Endothelial cell of umbilical vein (primary cell): ENCODE data around the gene THSD4. TPM values are rescaled to one million over a fixed set of nuclear protein-coding genes. Genes with fewer than 3 reads are reported as not detected.

Experiments used
- BruUV-seq: library from RNA; stranded (reverse); fragments of 400-500 nt; replicated peaks from 2 replicates; lab custom pipeline; 2021; lab: Mats Ljungman, UMichigan
- CTCF ChIA-PET: fragments of 300-600, 350-600 bp; sonication (Branson Sonifier 250); formaldehyde crosslinking; loops from one replicate; lab custom pipeline; 2021; ENCODE audit warnings: antibody characterized with exemption, inconsistent platforms; lab: Charles Lee
- POLR2A ChIA-PET: fragments of 300-600, 350-600 bp; sonication (Branson Sonifier 250); formaldehyde crosslinking; loops from one replicate; lab custom pipeline; 2021; ENCODE audit warnings: antibody characterized with exemption, inconsistent platforms; lab: Charles Lee
- DNase-seq: peaks from one replicate; pipeline ENCODE4 v3.0.0-alpha.2; 2011; ENCODE audit warnings: low read depth, low spot score
- FAIRE-seq: peaks from 2 replicates; lab custom pipeline; 2011; peaks lifted over from hg19 to GRCh38; lab: Jason Lieb, UNC
- H2AFZ ChIP-seq: 2 replicates; pipeline ENCODE4 v1.6.0; 2012; ENCODE audit warnings: low read depth, low read length, control low read depth, inconsistent platforms
- H3K27ac ChIP-seq: 2 replicates; pipeline ENCODE4 v1.5.1; 2011; ENCODE audit warnings: low read depth, mild to moderate bottlenecking, control low read depth, low read length, moderate library complexity; ENCODE audit not compliant: insufficient read depth
- H3K27me3 ChIP-seq, 2 experiments: 2 replicates each; pipeline versions ENCODE4 v1.6.0 to v1.6.1; 2011; ENCODE audit warnings: low read length in 2 of 2, mixed read lengths in 1 of 2; ENCODE audit not compliant: control insufficient read depth in 2 of 2, insufficient read depth in 2 of 2
- H3K36me3 ChIP-seq, 2 experiments: 2 replicates in 1 of 2; 3 replicates in 1 of 2; pipeline ENCODE4 v1.5.1; 2011; ENCODE audit warnings: low read length in 2 of 2, mild to moderate bottlenecking in 1 of 2, moderate library complexity in 1 of 2; ENCODE audit not compliant: control insufficient read depth in 2 of 2, insufficient read depth in 2 of 2; ENCODE audit errors: extremely low read depth in 1 of 2
- H3K4me1 ChIP-seq: 3 replicates; pipeline ENCODE4 v1.5.1; 2011; ENCODE audit warnings: mild to moderate bottlenecking, low read length; ENCODE audit not compliant: control insufficient read depth, insufficient read depth; ENCODE audit errors: extremely low read depth
- H3K4me2 ChIP-seq: 2 replicates; pipeline ENCODE4 v1.6.1; 2011; ENCODE audit warnings: low read length, control low read depth, mixed read lengths; ENCODE audit not compliant: insufficient read depth
- H3K4me3 ChIP-seq, 3 experiments: fragments of 200-600 bp in 1 of 3; sonication (generic), shearing (Covaris generic) in 1 of 3; replicated peaks in 1 of 3; 2 replicates each; pipeline ENCODE4 v1.5.1; 2011 to 2016; ENCODE audit warnings: control low read depth in 3 of 3, low read length in 3 of 3, mild to moderate bottlenecking in 2 of 3, inconsistent platforms in 1 of 3, low read depth in 1 of 3, moderate library complexity in 1 of 3; ENCODE audit not compliant: insufficient read depth in 1 of 3
- H3K79me2 ChIP-seq: 2 replicates; pipeline ENCODE4 v1.6.0; 2012; ENCODE audit warnings: low read length, inconsistent platforms; ENCODE audit not compliant: control insufficient read depth, insufficient read depth
- H3K9ac ChIP-seq: replicated peaks from 2 replicates; pipeline ENCODE3; 2011; ENCODE audit warnings: low read length, control low read depth; ENCODE audit not compliant: insufficient read depth; ENCODE audit errors: extremely low read depth
- H3K9me1 ChIP-seq: replicated peaks from 3 replicates; pipeline ENCODE4 v1.6.0; 2011; ENCODE audit warnings: mild to moderate bottlenecking, low read length; ENCODE audit not compliant: control insufficient read depth, insufficient read depth; ENCODE audit errors: extremely low read depth
- H3K9me3 ChIP-seq: replicated peaks from 2 replicates; pipeline ENCODE4 v1.5.1; 2012; ENCODE audit warnings: low read length, inconsistent platforms; ENCODE audit not compliant: control insufficient read depth, insufficient read depth
- H4K20me1 ChIP-seq: replicated peaks from 2 replicates; pipeline ENCODE3; 2011; ENCODE audit warnings: mild to moderate bottlenecking, low read length; ENCODE audit not compliant: control insufficient read depth, insufficient read depth; ENCODE audit errors: extremely low read depth
- EZH2 ChIP-seq: IDR thresholded peaks from 2 replicates; pipeline ENCODE4 v1.6.1; 2012; ENCODE audit warnings: borderline replicate concordance, low read depth, mild to moderate bottlenecking, moderate library complexity, low read length, inconsistent platforms; ENCODE audit not compliant: severe bottlenecking
- GATA2 ChIP-seq: IDR thresholded peaks from 2 replicates; pipeline ENCODE4 v1.7.0; 2011; ENCODE audit warnings: low read depth, mild to moderate bottlenecking, moderate library complexity, mixed read lengths, low read length; ENCODE audit not compliant: insufficient read length, insufficient read depth
- JUN ChIP-seq: IDR thresholded peaks from 2 replicates; pipeline ENCODE4 v1.6.1; 2011; ENCODE audit warnings: borderline replicate concordance, low read depth; ENCODE audit not compliant: insufficient read length, insufficient read depth
- POLR2A ChIP-seq: IDR thresholded peaks from 2 replicates; pipeline ENCODE4 v1.6.1; 2012; ENCODE audit warnings: low read depth, mild to moderate bottlenecking, control low read depth, low read length
- POLR2AphosphoS5 ChIP-seq: IDR thresholded peaks from 2 replicates; pipeline ENCODE4 v1.6.1; 2012; ENCODE audit warnings: low read depth, mild to moderate bottlenecking, control low read depth, low read length, moderate library complexity; ENCODE audit not compliant: insufficient read depth
- dilution Hi-C: fragments of 300-500 bp; cut with MboI; formaldehyde crosslinking; loops from one replicate; pipeline ENCODE4 v1.15.0; 2019; ENCODE audit warnings: low sequenced_read_pairs; ENCODE audit not compliant: extremely low pct_ligation_motif_present
- intact Hi-C: fragments of 100-400 bp; cut with micrococcal nuclease; formaldehyde crosslinking; loops from one replicate; pipeline ENCODE4 v1.10.0; 2022
- polyA plus RNA-seq, 4 experiments: library from polyadenylated mRNA; depleted of rRNA in 3 of 4; stranded (reverse) in 3 of 4; unstranded in 1 of 4; fragments of >200 nt; gene quantifications; 2 replicates each; pipeline versions ENCODE4 v1.2.1 to v1.2.3, GENCODE V29; 2011 to 2012; ENCODE audit warnings: missing spikeins in 1 of 4
- total RNA-seq: library from RNA; stranded (reverse); gene quantifications from 2 replicates; pipeline ENCODE4 v1.2.3, GENCODE V29; 2021
- TF ChIP-seq, protein P1 (sequence below), 2 donors: IDR thresholded peaks; 1 replicate in 1 of 2; 2 replicates in 1 of 2; pipeline ENCODE4 v1.5.1; 2011; ENCODE audit warnings: low read length in 2 of 2, mild to moderate bottlenecking in 2 of 2, moderate library complexity in 2 of 2, control low read depth in 1 of 2, inconsistent platforms in 1 of 2, low read depth in 1 of 2; ENCODE audit not compliant: insufficient read depth in 1 of 2; ENCODE audit errors: extremely low read depth in 1 of 2
- TF ChIP-seq, protein P2 (sequence below): IDR thresholded peaks from 2 replicates; pipeline ENCODE4 v1.6.1; 2011; ENCODE audit not compliant: insufficient read depth, insufficient read length

THSD4 gene
- total and polyA plus RNA-seq, 2 donors (not counting 3 experiments of a cell fraction or from before 2014, with no cell fraction given), result 9.9 to 25.4 TPM

- CTCF ChIA-PET, result no interaction called here
- Histone ChIP-seq H3K4me2 (no peak overlapping the region), H3K4me3 (no peak overlapping the region), H3K27ac (no peak overlapping the region), H3K4me1 (no peaks in the 10 kb centered on the region), H3K9me1 (no peaks in the 10 kb centered on the region), H3K79me2 (no peaks in the 10 kb centered on the region), H3K9ac (no peak overlapping the region), H2AFZ (no peak overlapping the region), H4K20me1 (no peaks in the 10 kb centered on the region), H3K9me3 (no peaks in the 10 kb centered on the region), H3K27me3 (no peaks in the 10 kb centered on the region), H3K36me3 (no peaks in the 10 kb centered on the region)
- TF ChIP-seq POLR2AphosphoS5 (no peak), GATA2 (no peak), EZH2 (no peak), JUN (no peak), POLR2A (no peak)
- TF ChIP-seq, protein P1, sequence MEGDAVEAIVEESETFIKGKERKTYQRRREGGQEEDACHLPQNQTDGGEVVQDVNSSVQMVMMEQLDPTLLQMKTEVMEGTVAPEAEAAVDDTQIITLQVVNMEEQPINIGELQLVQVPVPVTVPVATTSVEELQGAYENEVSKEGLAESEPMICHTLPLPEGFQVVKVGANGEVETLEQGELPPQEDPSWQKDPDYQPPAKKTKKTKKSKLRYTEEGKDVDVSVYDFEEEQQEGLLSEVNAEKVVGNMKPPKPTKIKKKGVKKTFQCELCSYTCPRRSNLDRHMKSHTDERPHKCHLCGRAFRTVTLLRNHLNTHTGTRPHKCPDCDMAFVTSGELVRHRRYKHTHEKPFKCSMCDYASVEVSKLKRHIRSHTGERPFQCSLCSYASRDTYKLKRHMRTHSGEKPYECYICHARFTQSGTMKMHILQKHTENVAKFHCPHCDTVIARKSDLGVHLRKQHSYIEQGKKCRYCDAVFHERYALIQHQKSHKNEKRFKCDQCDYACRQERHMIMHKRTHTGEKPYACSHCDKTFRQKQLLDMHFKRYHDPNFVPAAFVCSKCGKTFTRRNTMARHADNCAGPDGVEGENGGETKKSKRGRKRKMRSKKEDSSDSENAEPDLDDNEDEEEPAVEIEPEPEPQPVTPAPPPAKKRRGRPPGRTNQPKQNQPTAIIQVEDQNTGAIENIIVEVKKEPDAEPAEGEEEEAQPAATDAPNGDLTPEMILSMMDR (IDR thresholded peaks at IDR 0.05; ENCODE audit: extremely low read depth in 1 of 2, insufficient read depth in 1 of 2, low read depth in 1 of 2, low read length in 2 of 2), result no peak
- TF ChIP-seq, protein P2, sequence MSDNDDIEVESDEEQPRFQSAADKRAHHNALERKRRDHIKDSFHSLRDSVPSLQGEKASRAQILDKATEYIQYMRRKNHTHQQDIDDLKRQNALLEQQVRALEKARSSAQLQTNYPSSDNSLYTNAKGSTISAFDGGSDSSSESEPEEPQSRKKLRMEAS, result no peak
- no peak for DNase-seq
- POLR2A ChIA-PET, result no interaction called here
- intact Hi-C loops, result no loop called here
- BruUV-seq, result no TSS peak
- FAIRE-seq, result no peak
- dilution Hi-C loops, result no loop called here
Observed at GRCh38 chr15:71349736-71350526, 234.7 kb downstream of the THSD4 start.
